Loucy (cell line): Measurements from ENCODE around the gene CKS1B.

Source experiments
- H2AFZ ChIP-seq: fragments of 200-600 bp; sonication (generic); 2 replicates; pipeline ENCODE4 v1.6.0; 2016; ENCODE audit warnings: antibody characterized with exemption, mild to moderate bottlenecking, low read length, moderate library complexity
- H3F3A ChIP-seq: fragments of 200-600 bp; 2 replicates; pipeline ENCODE4 v1.6.0; 2016; ENCODE audit warnings: antibody characterized with exemption, low read depth, mild to moderate bottlenecking
- H3K27me3 ChIP-seq: fragments of 200-600 bp; sonication (generic); 2 replicates; pipeline ENCODE4 v1.6.1; 2014; ENCODE audit warnings: low read length, mild to moderate bottlenecking; ENCODE audit not compliant: insufficient read depth, poor library complexity, severe bottlenecking
- H3K36me3 ChIP-seq: fragments of 200-600 bp; sonication (generic); 2 replicates; pipeline ENCODE4 v1.6.1; 2016; ENCODE audit warnings: low read length; ENCODE audit not compliant: insufficient read depth
- H3K4me1 ChIP-seq: fragments of 200-600 bp; sonication (generic); 2 replicates; pipeline ENCODE4 v1.5.1; 2014; ENCODE audit warnings: low read length, mild to moderate bottlenecking; ENCODE audit not compliant: insufficient read depth, poor library complexity, severe bottlenecking
- H3K4me2 ChIP-seq: fragments of 200-600 bp; sonication (generic); 2 replicates; pipeline ENCODE4 v1.6.0; 2014; ENCODE audit warnings: antibody characterized with exemption, low read length, low read depth, mild to moderate bottlenecking; ENCODE audit not compliant: poor library complexity, severe bottlenecking
- H3K4me3 ChIP-seq: fragments of 200-600 bp; sonication (generic); 2 replicates; pipeline ENCODE4 v1.5.1; 2014; ENCODE audit warnings: low read length, mild to moderate bottlenecking, mixed read lengths; ENCODE audit not compliant: poor library complexity, severe bottlenecking
- H3K79me2 ChIP-seq: fragments of 200-600 bp; sonication (generic); 2 replicates; pipeline ENCODE4 v1.6.1; 2014; ENCODE audit warnings: low read length; ENCODE audit not compliant: insufficient read depth
- H3K9ac ChIP-seq: fragments of 200-600 bp; sonication (generic); 2 replicates; pipeline ENCODE4 v1.6.0; 2014; ENCODE audit warnings: mild to moderate bottlenecking, low read depth, low read length, moderate library complexity; ENCODE audit not compliant: poor library complexity, severe bottlenecking
- H3K9me2 ChIP-seq: fragments of 200-600 bp; sonication (generic); replicated peaks from 2 replicates; pipeline ENCODE4 v1.6.1; 2016; ENCODE audit warnings: low read depth, low read length, mixed read lengths
- H3K9me3 ChIP-seq: fragments of 200-600 bp; sonication (generic); 2 replicates; pipeline ENCODE4 v1.6.1; 2014; ENCODE audit warnings: mild to moderate bottlenecking, antibody characterized with exemption, low read length, low read depth; ENCODE audit not compliant: insufficient read depth
- H4K20me1 ChIP-seq: fragments of 200-600 bp; sonication (generic); 2 replicates; pipeline ENCODE4 v1.6.0; 2014; ENCODE audit warnings: antibody characterized with exemption, low read length, mild to moderate bottlenecking; ENCODE audit not compliant: insufficient read depth, poor library complexity, severe bottlenecking
- EZH2phosphoT487 ChIP-seq: fragments of 200-600 bp; IDR thresholded peaks from 2 replicates; pipeline ENCODE4 v1.6.1; 2018; ENCODE audit warnings: antibody characterized with exemption, mild to moderate bottlenecking, moderate library complexity, borderline replicate concordance
- TF ChIP-seq, protein P1 (sequence below): fragments of 200-600 bp; sonication (generic); conservative IDR thresholded peaks from 2 replicates; pipeline ENCODE4 v1.5.1; 2014; ENCODE audit warnings: mild to moderate bottlenecking, antibody characterized with exemption, low read length

The CKS1B gene

GRCh38 chr1:154958681-154959425 lies 15.6 kb upstream of the CKS1B start:
- no peak overlapping the region for H2AFZ ChIP-seq
- H3K4me3 ChIP-seq, result no peak overlapping the region
- no peak overlapping the region for H3K4me2 ChIP-seq
- H3K36me3 ChIP-seq, result peaks cover 9% of the 10 kb centered on the region; the same call in 1 of the 2 replicates
- TF ChIP-seq, protein P1, sequence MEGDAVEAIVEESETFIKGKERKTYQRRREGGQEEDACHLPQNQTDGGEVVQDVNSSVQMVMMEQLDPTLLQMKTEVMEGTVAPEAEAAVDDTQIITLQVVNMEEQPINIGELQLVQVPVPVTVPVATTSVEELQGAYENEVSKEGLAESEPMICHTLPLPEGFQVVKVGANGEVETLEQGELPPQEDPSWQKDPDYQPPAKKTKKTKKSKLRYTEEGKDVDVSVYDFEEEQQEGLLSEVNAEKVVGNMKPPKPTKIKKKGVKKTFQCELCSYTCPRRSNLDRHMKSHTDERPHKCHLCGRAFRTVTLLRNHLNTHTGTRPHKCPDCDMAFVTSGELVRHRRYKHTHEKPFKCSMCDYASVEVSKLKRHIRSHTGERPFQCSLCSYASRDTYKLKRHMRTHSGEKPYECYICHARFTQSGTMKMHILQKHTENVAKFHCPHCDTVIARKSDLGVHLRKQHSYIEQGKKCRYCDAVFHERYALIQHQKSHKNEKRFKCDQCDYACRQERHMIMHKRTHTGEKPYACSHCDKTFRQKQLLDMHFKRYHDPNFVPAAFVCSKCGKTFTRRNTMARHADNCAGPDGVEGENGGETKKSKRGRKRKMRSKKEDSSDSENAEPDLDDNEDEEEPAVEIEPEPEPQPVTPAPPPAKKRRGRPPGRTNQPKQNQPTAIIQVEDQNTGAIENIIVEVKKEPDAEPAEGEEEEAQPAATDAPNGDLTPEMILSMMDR, result no peak
- no peak for TF ChIP-seq EZH2phosphoT487
- peaks cover 52% of the 10 kb centered on the region for H3K4me1 ChIP-seq
- no peaks in the 10 kb centered on the region for H3K9me3 ChIP-seq
- no peaks in the 10 kb centered on the region for H3K27me3 ChIP-seq
- peaks cover 24% of the 10 kb centered on the region for H4K20me1 ChIP-seq
- no peak overlapping the region for H3K9ac ChIP-seq
- no peaks in the 10 kb centered on the region for H3K9me2 ChIP-seq
- H3K79me2 ChIP-seq, result peaks cover 82% of the 10 kb centered on the region
- H3F3A ChIP-seq, result peaks cover 7% of the 10 kb centered on the region; the same call in 1 of the 2 replicates

DNA sequence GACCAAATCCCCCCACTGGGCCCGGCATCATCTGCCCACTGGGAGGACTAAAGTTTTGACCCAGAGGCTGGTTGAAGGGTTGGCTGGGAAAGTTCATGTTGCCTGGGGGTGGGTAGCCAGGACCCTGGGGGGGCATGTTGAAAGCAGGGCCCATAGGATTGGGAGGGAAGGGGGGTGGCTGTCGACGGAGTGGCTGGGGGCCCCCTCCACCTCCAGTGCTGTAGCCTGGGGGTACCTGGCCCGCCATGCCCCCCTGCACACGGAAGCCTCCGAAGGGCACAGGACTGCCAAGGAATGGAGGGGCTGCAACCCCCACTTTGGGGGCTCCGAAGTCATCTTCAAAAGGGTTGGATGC lies 15.1 kb upstream of the CKS1B start:
- Histone ChIP-seq H3K4me1 (peaks cover 46% of the 10 kb centered on the region), H3K9me3 (no peaks in the 10 kb centered on the region), H3K79me2 (peaks cover 76% of the 10 kb centered on the region), H2AFZ (no peak overlapping the region), H3K9ac (no peak overlapping the region), H3K4me3 (no peak overlapping the region), H3K36me3 (peaks cover 11% of the 10 kb centered on the region; the same call in 1 of the 2 replicates), H3K4me2 (peak overlapping the region; percentile 84), H3K27me3 (no peaks in the 10 kb centered on the region), H4K20me1 (peaks cover 24% of the 10 kb centered on the region), H3K9me2 (no peaks in the 10 kb centered on the region), H3F3A (peaks cover 7% of the 10 kb centered on the region; the same call in 1 of the 2 replicates)
- TF ChIP-seq, protein P1, result no peak
- TF ChIP-seq EZH2phosphoT487, result no peak

DNA sequence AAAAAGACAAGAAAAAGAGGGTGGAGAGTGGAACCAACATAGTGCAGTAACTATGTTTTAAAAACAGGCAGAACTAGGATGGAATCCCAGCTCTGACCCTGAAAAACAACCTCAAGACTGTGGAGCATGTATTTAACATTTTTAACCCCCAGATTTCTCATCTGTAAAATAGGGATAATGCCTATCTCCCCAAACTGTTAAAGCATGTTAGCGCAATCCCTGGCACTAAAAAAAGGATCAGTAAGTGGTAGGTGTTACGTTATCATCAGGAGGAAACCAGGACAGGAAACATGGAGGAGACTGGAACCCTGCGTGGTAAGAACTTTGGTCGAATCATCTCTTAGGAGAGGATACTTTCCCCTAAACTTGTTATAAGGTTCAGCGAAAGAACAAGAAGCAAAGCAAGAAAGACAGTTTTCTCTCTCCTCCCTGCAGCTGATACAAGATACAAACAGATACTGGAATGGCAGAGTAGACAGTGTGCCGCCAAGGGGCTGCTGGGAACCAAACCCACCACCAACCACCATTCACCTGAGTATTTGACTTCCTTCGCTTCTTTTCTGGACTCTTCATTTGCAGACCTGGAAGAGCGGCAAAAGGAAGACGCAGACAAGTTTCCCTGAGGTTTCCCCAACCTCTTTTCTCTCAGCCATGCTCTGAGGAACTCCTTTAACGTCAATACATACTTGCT lies 13.9 kb upstream of the CKS1B start:
- Histone ChIP-seq H3K4me2 (peak overlapping the region; percentile 84), H3K36me3 (peaks cover 15% of the 10 kb centered on the region; the same call in 1 of the 2 replicates), H3K9me2 (no peaks in the 10 kb centered on the region), H3F3A (peaks cover 3% of the 10 kb centered on the region; the same call in 1 of the 2 replicates), H3K9ac (peak overlapping the region; percentile 93), H3K4me3 (peak overlapping the region; percentile 92), H3K79me2 (peaks cover 68% of the 10 kb centered on the region), H2AFZ (no peak overlapping the region), H3K27me3 (no peaks in the 10 kb centered on the region), H4K20me1 (peaks cover 20% of the 10 kb centered on the region), H3K9me3 (no peaks in the 10 kb centered on the region), H3K4me1 (peaks cover 35% of the 10 kb centered on the region)
- TF ChIP-seq, protein P1, result no peak
- no peak for TF ChIP-seq EZH2phosphoT487
